ENCODE data around the gene UBE2Z. TPM values are rescaled to one million over a fixed set of nuclear protein-coding genes. Genes with fewer than 3 reads are reported as not detected.

UBE2Z gene
- total RNA-seq, 1 experiment from 2014 or later: 126 TPM

Other genes with a start within 250 kb of the UBE2Z start
- gene PRAC1, start 185.9 kb upstream of the UBE2Z start, total RNA-seq (2014; rRNA removed; shearing (Covaris generic); ENCODE audit: low replicate concordance): not detected in 2 replicates
- 5.0 TPM in 1 of 2 replicates, not detected in the other for gene PRAC2, start 185.2 kb upstream of the UBE2Z start, total RNA-seq (2014; rRNA removed; shearing (Covaris generic); ENCODE audit: low replicate concordance)
- gene HOXB13, start 179.7 kb upstream of the UBE2Z start, total RNA-seq (2014; rRNA removed; shearing (Covaris generic); ENCODE audit: low replicate concordance): 6.1 and 10.2 TPM in 2 replicates
- gene TTLL6, start 91.2 kb upstream of the UBE2Z start, total RNA-seq (2014; rRNA removed; shearing (Covaris generic); ENCODE audit: low replicate concordance): not detected in 2 replicates
- gene CALCOCO2, start 77.4 kb upstream of the UBE2Z start, total RNA-seq (2014; rRNA removed; shearing (Covaris generic); ENCODE audit: low replicate concordance): 19.2 and 61.2 TPM in 2 replicates
- gene ATP5MC1, start 15.6 kb upstream of the UBE2Z start, total RNA-seq (2014; rRNA removed; shearing (Covaris generic); ENCODE audit: low replicate concordance): 179 and 190 TPM in 2 replicates
- 266 and 293 TPM in 2 replicates for gene SNF8, start 36.4 kb downstream of the UBE2Z start, total RNA-seq (2014; rRNA removed; shearing (Covaris generic); ENCODE audit: low replicate concordance)
- not detected in 2 replicates for gene GIP, start 60.2 kb downstream of the UBE2Z start, total RNA-seq (2014; rRNA removed; shearing (Covaris generic); ENCODE audit: low replicate concordance)
- gene IGF2BP1, start 89.0 kb downstream of the UBE2Z start, total RNA-seq (2014; rRNA removed; shearing (Covaris generic); ENCODE audit: low replicate concordance): 0.52 and 0.95 TPM in 2 replicates
- 0.03 TPM in 1 of 2 replicates, not detected in the other for gene B4GALNT2, start 224.4 kb downstream of the UBE2Z start, total RNA-seq (2014; rRNA removed; shearing (Covaris generic); ENCODE audit: low replicate concordance)

Measured in MG63 (cell line).